ENCODE measurements around the gene LRCH4.

DNA sequence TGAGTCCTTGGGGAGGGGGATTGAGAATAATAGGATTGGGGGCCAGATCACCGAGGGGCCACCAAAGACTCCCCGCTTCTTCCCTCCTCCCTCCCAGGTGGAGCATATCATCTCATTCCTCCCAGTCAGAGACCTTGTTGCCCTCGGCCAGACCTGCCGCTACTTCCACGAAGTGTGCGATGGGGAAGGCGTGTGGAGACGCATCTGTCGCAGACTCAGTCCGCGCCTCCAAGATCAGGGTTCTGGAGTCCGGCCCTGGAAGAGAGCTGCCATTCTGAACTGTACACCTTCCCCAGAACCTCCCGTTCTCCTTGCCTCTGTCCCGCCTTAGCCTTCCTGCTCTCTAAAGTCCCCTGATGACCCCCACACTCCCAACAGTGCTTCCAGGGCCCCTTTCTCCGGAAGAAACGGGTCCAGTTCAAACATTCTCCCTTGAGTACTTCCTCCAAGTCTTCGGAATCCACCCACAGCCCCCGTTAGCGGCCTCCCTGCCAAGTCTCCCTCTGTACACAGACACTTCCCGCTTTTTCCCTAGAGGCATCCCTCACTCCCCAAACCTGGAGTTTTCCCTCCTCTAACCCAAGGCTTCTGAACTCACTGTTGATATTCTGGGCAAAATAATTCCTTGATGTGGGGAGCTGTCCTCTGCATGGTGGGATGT lies 4.3 kb upstream of the LRCH4 start:
- no peak for TF ChIP-seq EZH2 (IDR thresholded peaks at IDR 0.05; ENCODE audit: borderline replicate concordance, low read length)
- TF ChIP-seq, protein P1, sequence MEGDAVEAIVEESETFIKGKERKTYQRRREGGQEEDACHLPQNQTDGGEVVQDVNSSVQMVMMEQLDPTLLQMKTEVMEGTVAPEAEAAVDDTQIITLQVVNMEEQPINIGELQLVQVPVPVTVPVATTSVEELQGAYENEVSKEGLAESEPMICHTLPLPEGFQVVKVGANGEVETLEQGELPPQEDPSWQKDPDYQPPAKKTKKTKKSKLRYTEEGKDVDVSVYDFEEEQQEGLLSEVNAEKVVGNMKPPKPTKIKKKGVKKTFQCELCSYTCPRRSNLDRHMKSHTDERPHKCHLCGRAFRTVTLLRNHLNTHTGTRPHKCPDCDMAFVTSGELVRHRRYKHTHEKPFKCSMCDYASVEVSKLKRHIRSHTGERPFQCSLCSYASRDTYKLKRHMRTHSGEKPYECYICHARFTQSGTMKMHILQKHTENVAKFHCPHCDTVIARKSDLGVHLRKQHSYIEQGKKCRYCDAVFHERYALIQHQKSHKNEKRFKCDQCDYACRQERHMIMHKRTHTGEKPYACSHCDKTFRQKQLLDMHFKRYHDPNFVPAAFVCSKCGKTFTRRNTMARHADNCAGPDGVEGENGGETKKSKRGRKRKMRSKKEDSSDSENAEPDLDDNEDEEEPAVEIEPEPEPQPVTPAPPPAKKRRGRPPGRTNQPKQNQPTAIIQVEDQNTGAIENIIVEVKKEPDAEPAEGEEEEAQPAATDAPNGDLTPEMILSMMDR (conservative IDR thresholded peaks at IDR 0.05 in 1 of 2, IDR thresholded peaks at IDR 0.05 in 1 of 2; ENCODE audit: extremely low read depth in 1 of 2, insufficient read depth in 1 of 2, low read depth in 1 of 2, low read length in 2 of 2): no peak

All from mammary epithelial cell (primary cell).